ENCODE measurements around the gene AVP. TPM values are rescaled to one million over a fixed set of nuclear protein-coding genes. Genes with fewer than 3 reads are reported as not detected.

The AVP gene
- polyA plus RNA-seq, 3 donors = 0.34 to 0.47 TPM; not detected in 1

DNA sequence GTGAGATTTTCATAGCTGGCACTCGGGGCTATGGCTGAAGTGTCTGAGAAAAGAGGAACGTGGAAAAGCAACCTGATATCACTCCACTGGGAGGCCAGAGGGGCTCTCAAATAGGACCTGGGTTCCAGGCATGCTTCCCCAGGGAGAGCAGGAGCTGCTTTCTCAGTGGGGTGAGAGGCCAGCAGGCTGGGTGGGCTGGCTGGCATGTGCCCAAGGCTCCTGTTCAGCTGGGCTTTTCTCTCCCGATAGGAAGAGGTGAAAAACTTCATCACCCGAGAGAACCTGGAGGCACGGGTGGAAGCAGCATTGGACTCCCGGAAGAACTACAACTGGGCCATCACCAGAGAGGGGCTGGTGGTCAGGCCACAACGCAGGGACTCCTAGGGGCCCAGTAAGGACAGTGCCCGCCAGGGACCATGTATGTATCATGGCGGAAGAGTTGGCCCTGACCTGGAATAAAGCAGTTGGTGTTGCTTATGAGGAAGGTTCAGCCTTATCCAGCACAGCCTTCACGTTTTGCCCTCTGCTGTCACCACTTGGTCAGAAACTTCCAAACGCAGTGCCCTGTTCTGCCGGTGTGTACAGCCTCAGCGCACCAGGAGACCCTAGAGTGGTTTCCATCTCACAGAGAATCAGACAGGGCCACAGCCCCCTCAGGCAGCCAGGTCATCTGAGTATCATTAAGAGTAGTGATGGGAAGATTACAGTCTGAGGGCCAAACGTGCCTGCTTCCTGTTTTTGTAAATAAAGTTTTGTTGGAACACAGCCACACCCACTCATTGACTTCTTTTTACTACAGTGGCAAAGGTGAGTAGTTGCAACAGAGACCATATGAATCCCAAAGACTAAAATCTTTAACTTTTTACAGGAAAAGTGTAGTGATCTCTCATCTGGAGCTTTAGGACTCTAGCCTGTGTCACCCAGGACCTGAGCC, 36.8 kb downstream of the AVP start:
- DNase-seq = no peak

DNA sequence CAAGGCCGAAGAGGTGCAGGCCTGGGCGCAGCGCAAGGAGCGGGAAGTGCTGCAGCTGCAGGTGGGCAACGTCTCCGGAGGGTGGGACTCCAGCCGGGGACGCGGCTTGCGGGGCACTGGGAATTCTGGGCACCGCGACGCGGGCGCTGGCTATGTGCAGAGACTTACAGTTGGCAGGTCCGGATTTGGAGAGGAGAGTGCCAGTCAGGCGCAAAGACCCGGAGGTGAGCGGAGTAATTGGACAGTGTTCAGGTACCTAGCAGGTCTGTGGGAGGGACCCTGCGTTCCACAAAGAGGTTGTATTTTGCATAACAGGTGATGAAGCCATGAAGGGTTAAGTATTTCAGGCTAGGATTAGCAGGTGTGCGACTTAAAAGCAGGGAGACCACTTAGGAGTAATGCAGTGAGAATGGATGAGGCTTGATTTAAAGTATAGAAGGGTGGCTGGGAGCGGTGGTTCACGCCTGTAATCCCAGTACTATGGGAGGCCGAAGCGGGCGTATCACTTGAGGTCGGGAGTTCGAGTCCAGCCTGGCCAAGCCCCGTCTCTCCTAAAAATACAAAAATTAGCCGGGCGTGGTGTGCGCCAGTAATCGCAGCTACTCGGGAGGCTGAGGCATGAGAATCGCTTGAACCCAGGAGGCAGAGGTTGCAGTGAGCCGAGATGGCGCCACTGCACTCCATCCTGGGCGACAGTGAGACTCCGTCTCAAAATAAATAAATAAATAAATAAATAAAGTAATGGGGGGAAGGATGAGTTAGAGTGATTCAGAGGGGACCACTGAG, 37.7 kb downstream of the AVP start:
- peak; percentile 26 for DNase-seq

DNA sequence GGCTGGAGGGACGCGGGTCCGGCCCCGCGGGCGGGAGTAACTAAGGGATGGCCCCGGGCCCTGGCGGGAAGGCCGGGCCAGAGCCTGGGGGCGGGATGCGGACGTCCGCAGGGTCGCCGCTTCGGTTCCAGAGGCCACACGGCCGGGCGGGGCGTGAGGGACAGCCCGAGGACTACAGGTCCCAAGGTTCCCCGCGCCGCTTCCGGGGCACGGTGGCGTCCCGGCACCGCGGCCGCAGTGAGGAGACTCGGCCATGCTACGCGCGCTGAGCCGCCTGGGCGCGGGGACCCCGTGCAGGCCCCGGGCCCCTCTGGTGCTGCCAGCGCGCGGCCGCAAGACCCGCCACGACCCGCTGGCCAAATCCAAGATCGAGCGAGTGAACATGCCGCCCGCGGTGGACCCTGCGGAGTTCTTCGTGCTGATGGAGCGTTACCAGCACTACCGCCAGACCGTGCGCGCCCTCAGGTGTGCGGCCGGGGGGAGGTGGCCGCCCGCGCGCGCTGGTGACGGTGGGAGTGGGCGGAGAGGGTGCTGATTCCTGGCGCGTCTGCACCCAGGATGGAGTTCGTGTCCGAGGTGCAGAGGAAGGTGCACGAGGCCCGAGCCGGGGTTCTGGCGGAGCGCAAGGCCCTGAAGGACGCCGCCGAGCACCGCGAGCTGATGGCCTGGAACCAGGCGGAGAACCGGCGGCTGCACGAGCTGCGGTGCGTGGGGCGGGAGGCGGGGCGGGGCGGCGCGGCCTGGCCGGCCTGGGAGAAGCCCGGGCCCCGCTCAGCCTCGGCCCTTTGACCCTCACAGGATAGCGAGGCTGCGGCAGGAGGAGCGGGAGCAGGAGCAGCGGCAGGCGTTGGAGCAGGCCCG, 38.5 kb downstream of the AVP start, which contains the start of gene MRPS26:
Gene MRPS26 (plus strand): TSS at position 237 of the 861 bp plus-strand sequence. CDS start 17 bp downstream, at position 254.
- DNase-seq = peak; percentile 91

DNA sequence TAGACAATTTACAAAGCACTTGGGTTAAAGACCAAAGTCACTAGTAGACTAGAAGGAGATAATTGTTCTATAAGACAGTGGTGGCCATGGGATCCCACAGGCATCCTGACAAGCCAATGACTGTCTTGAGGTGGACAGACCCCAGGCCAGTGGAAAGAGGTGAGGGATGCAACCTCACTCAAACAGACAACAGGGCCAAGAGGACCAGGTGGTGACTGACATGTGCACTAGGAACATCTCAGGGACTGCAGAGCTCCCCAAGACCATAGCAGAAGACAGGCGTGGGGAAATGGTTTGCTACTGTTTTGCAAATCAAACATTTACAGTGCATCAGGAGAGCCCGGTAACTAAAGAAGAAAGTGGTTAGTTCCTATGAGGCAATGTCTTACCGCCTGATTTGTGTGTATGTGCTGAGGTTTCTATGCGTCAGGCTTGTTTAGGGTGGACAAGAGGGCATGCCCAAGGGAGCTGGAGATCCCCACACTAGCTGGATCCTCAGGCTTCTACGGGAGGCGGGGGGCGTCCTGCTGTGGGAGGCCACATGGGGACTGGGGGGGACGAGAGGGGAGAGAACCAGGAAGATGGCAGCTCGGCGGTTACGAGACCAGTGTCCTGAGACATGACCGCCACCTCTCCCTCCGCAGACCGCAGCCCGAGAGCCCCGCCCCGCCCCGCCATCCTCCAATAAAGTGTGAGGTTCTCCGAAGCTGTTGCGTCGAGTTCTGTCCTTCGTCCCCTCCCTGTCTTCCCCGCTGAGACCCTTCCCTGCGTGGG, 39.3 kb downstream of the AVP start:
- DNase-seq = no peak

DNA sequence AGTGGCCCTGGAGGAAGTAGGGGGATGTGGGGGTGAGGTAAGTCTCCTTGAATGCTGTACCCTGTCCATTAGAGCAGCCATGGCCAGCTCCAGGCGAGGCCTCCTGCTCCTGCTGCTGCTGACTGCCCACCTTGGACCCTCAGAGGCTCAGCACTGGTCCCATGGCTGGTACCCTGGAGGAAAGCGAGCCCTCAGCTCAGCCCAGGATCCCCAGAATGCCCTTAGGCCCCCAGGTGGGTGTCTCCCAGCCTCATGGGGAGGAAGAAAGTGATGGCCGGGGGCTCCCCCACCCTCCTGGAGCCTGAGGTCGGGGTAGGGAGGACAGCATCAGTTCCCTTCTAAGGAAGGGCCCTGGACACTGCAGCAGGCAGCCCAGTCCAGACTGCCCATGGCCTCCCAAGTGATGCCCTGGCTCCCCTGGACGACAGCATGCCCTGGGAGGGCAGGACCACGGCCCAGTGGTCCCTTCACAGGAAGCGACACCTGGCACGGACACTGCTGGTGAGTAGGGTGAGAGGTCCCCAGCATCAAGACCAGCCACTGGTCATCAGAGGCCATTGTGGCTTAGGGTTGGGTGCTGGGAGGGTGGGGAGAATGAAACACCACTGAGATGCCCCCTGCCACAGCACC, 40.1 kb downstream of the AVP start:
- no peak for DNase-seq

DNA sequence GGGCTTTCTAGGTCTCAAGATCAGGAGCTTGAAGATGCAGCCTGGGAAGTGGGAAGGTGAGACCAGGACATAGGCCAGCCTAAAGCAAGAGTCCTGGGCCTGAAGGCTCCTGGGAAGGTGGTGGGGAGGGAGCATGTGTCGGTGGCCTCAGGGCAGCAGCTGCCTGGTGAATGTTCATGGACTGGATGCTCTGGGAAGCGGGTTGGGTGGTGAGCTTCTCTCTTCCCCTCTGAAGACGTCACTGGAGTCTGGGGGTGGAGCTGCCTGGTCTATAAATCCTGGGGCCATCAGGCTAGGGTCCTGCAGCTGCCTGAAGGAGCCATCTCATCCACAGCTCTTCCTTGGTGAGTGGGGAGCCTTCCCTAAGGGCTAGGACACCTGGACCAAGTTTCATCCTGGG, 41.2 kb downstream of the AVP start, which contains the start of gene GNRH2:
Gene GNRH2 (plus strand): TSS at position 301 of the 400 bp plus-strand sequence. CDS start 793 bp downstream, outside the sequence.
- DNase-seq = no peak

DNA sequence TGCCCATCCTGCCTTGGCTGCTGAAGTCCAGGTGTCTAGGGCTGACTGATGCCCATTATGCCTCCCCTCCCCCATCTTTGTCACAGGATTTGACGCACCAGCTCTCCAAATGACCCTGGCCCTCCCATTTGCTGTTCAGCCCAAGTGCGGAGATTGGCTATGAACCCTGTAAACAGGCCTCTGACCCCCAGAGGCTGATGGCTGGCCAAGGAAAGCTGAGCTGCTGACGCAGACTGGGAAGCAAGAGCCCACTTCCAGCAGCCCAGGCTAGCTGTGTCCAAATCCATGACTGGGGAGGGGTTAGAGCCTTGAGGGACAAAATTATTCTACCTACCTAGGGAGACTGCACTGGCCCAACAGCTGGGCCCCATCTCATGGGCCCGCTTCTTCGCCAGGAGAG, 41.9 kb downstream of the AVP start:
- DNase-seq = peak; percentile 23

DNA sequence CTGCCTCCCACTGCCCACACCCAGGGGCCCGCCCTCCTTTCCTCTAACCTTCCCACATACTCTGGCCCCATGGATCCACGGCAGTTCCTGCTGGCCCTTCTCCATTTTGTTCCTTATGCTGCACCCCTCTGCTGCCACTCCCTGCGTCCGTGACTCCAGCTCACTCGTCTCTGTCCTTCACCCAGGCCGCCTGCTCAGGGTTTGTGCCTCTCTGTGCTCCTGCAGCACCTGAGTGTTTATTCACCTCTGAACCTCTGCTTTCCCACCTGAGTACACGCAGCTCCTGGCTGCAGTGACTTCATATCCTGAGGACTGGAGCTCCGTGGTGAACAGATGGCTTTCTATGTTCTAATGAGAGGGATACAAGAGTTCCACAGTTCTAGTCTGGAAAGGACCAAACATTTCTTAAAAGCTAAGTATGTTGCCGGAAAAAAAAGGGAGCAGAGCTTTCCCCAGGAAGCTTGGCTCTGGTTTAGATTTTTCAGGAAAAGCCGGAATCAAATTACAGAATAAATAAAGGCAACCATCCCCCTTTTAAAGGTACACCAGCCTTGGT, 42.6 kb downstream of the AVP start:
- DNase-seq = peak; percentile 59

DNA sequence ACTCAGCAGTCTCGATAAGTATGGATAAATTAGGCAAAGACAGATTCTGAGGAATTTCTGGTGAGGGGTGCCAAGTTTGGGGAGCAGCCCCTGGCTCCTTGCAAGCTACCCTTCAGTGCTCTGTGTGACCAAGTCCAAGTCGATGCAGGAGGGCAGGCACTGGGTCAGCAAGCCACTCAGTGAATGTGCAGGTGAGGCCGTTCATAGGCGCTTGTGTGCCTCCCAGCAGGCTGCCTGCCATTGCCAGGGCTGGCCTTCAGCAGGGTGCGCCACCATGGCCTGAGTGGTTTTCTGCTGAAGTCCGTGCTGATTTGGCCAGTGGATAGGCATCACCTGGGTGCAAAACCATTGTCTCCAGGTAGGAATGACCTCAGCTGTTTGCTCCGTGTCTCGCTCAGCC, 44.4 kb downstream of the AVP start:
- no peak for DNase-seq

DNA sequence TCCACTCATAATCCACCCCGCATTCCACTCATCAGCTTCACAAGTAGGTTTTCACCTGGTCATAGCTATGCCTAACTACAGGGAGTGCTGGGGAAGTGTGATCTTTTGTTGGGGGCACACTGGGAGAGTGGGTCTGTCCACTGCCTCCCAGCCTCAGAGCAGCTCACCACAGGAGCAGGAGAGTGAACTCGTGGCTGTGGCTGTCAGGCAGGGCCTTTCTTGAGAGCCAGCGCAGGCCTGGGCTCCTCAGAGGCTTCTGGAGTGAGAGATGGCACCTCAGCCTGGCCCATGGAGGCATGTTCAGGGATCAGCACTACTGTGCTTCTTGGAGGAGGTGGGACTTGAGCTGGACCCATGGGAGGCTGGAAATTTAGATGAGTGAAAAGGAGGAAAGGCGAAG, 45.1 kb downstream of the AVP start:
- no peak for DNase-seq

DNA sequence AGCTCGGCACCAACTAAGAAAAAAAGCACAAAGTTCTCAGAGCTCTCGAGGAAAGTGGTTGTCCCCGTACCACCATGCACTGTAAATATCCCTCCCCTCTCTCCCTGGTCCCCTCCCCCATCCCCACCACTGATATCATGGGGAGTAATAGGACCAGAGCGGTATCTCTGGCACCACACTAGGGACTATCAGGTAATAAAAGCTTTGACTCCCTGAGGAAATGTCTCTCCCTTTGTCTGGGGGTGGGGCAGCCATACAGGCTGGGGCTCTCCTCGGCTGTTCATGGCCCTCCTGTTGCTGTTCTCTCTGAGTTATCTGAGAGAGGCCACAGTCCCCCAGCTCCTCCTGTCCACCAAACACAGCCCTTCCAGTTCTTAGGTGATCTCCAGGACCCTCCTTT, 46.1 kb downstream of the AVP start:
- no peak for DNase-seq

DNA sequence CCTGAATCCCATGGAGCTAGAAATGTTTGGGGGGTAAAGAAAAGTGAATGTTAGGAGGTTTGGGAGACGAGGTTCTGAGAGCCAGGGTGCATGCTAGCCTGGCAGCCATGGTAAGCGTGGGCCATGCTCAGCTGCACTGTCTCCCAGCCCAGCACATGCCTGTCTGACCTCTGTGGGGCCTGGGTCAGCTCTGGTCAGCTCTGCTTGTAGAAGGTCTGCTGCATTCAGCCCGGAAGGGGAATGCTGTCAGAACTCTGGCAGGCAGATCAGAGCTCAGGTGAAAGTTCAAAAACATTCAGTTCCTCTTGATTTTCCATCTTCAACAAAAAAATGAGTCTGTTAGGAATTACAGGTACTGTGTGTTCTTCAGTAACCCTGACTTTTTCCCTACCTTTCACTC, 46.9 kb downstream of the AVP start:
- DNase-seq = no peak

DNA sequence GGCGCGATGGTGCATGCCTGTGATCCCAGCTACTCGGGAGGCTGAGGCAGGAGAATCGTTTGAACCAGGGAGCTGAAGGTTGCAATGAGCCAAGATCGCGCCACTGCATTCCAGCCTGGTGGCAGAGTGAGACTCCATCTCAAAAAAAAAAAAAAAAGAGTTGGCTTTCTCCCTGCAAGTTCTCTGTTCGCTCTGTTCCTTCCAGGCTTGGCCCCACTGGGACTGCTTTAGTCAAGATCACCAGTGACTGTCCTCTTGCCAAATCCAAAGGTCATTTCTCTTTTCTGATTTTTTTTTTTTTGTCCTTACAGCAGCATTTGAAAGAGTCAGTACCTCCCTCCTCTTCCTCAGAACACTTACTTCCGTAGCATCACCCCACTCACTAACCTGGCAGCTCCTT, 51.9 kb downstream of the AVP start:
- no peak for DNase-seq

Other genes starting within 250 kb of the AVP start
- 10 to 100 TPM; 74.9 to 85.7 (median 76.3) TPM for gene PCED1A, start 244.1 kb downstream of the AVP start, polyA plus RNA-seq (ENCODE audit: insufficient read length in 3 of 3)
- gene VPS16, start 244.0 kb downstream of the AVP start, polyA plus RNA-seq (ENCODE audit: insufficient read length in 3 of 3) = 10 to 100 TPM; 41.5 to 43.0 (median 42.5) TPM
- 10 to 100 TPM; 90.2 to 95.8 (median 93.9) TPM for gene PTPRA, start 211.2 kb downstream of the AVP start, polyA plus RNA-seq (ENCODE audit: insufficient read length in 3 of 3)
- gene GNRH2, start 41.1 kb downstream of the AVP start, polyA plus RNA-seq (ENCODE audit: insufficient read length in 3 of 3) = 1 to 10 TPM in 2 of 3 donors, under 1 TPM in 1; 0.58 to 1.4 (median 1.0) TPM
- 10 to 100 TPM; 63.5 to 81.1 (median 70.7) TPM for gene MRPS26, start 38.7 kb downstream of the AVP start, polyA plus RNA-seq (ENCODE audit: insufficient read length in 3 of 3)
- 1 to 10 TPM in 1 of 3 donors, under 1 TPM in 2; 0.81 to 1.0 (median 0.83) TPM for gene OXT, start 13.1 kb downstream of the AVP start, polyA plus RNA-seq (ENCODE audit: insufficient read length in 3 of 3)
- gene FASTKD5, start 75.1 kb upstream of the AVP start, polyA plus RNA-seq (ENCODE audit: insufficient read length in 3 of 3) = 10 to 100 TPM; 17.8 to 19.1 (median 18.3) TPM
- 10 to 100 TPM in 1 of 3 donors, 1 to 10 TPM in 2; 9.3 to 10.2 (median 9.9) TPM for gene UBOX5, start 75.1 kb upstream of the AVP start, polyA plus RNA-seq (ENCODE audit: insufficient read length in 3 of 3)
- 10 to 100 TPM; 16.5 to 20.6 (median 19.9) TPM for gene LZTS3, start 88.8 kb upstream of the AVP start, polyA plus RNA-seq (ENCODE audit: insufficient read length in 3 of 3)
- gene DDRGK1, start 120.0 kb upstream of the AVP start, polyA plus RNA-seq (ENCODE audit: insufficient read length in 3 of 3) = 10 to 100 TPM; 55.4 to 65.8 (median 60.8) TPM
- gene ITPA, start 124.8 kb upstream of the AVP start, polyA plus RNA-seq (ENCODE audit: insufficient read length in 3 of 3) = 10 to 100 TPM; 61.3 to 80.5 (median 69.5) TPM
- gene SLC4A11, start 154.5 kb upstream of the AVP start, polyA plus RNA-seq (ENCODE audit: insufficient read length in 3 of 3) = 1 to 10 TPM; 2.3 to 3.6 (median 3.0) TPM

Data from renal pelvis (tissue), 4 donors.